Measurements from ENCODE around the gene PFAS. TPM values are rescaled to one million over a fixed set of nuclear protein-coding genes. Genes with fewer than 3 reads are reported as not detected.

PFAS gene
- total RNA-seq, 4 donors from 2014 or later, result 7.4 to 63.5 (median 14.0) TPM

- H3K9me3 ChIP-seq, result no peaks in the 10 kb centered on the region
- TF ChIP-seq CTCF (IDR thresholded peaks at IDR 0.05) (peak; percentile 74 to 91 (median 86)), POLR2A (IDR thresholded peaks at IDR 0.05) (no peak)
- DNase-seq, result peak; percentile 52 to 78 (median 61)
- H3K36me3 ChIP-seq, result no peaks in the 10 kb centered on the region
- H3K27me3 ChIP-seq, result no peaks in the 10 kb centered on the region
- no peak overlapping the region for H3K4me3 ChIP-seq
- no peaks in the 10 kb centered on the region for H3K4me1 ChIP-seq
- no peak overlapping the region for H3K27ac ChIP-seq
Measured at GRCh38 chr17:8300627-8301242, 51.6 kb downstream of the PFAS start.

- peak overlapping the region in 2 of 4 donors; percentile 44 to 57 for H3K27ac ChIP-seq
- H3K27me3 ChIP-seq, result peaks cover 0 to 7% of the 10 kb centered on the region in 2 donors
- peak overlapping the region in 2 of 4 donors; percentile 13 to 26 for H3K4me3 ChIP-seq
Measured at GRCh38 chr17:8310601-8311123, 61.6 kb downstream of the PFAS start.

GRCh38 chr17:8311131-8311790, 62.2 kb downstream of the PFAS start:
- peak overlapping the region in 1 of 4 donors; percentile 26 for H3K4me3 ChIP-seq
- DNase-seq, result no peak
- peak overlapping the region in 2 of 4 donors; percentile 38 to 44 for H3K27ac ChIP-seq
- TF ChIP-seq CTCF (IDR thresholded peaks at IDR 0.05) (no peak), POLR2A (IDR thresholded peaks at IDR 0.05) (no peak)
- no peaks in the 10 kb centered on the region for H3K4me1 ChIP-seq
- no peaks in the 10 kb centered on the region for H3K9me3 ChIP-seq
- no peaks in the 10 kb centered on the region for H3K36me3 ChIP-seq
- peaks cover 0 to 11% of the 10 kb centered on the region in 2 donors for H3K27me3 ChIP-seq

More at GRCh38 chr17:8310601-8311123, 61.6 kb downstream of the PFAS start:
- Histone ChIP-seq H3K36me3 (no peaks in the 10 kb centered on the region), H3K4me1 (no peaks in the 10 kb centered on the region), H3K9me3 (no peaks in the 10 kb centered on the region)
- TF ChIP-seq CTCF (IDR thresholded peaks at IDR 0.05) (no peak), POLR2A (IDR thresholded peaks at IDR 0.05) (no peak)
- DNase-seq, result no peak

- Histone ChIP-seq H3K9me3 (no peaks in the 10 kb centered on the region), H3K36me3 (no peaks in the 10 kb centered on the region), H3K27me3 (peaks cover 0 to 11% of the 10 kb centered on the region in 2 donors), H3K4me1 (no peaks in the 10 kb centered on the region), H3K27ac (no peak overlapping the region), H3K4me3 (no peak overlapping the region)
- no peak for DNase-seq
- TF ChIP-seq CTCF (IDR thresholded peaks at IDR 0.05), result no peak
- no peak for TF ChIP-seq POLR2A (IDR thresholded peaks at IDR 0.05)
Measured at GRCh38 chr17:8312251-8312650, 63.2 kb downstream of the PFAS start.

GRCh38 chr17:8312726-8313600, 63.9 kb downstream of the PFAS start:
- H3K27me3 ChIP-seq, result peaks cover 0 to 11% of the 10 kb centered on the region in 2 donors

More at GRCh38 chr17:8312726-8313600, 63.9 kb downstream of the PFAS start:
- H3K4me1 ChIP-seq, result no peaks in the 10 kb centered on the region
- H3K9me3 ChIP-seq, result no peaks in the 10 kb centered on the region
- DNase-seq, result no peak
- TF ChIP-seq POLR2A (IDR thresholded peaks at IDR 0.05), result no peak
- no peak for TF ChIP-seq CTCF (IDR thresholded peaks at IDR 0.05)
- no peak overlapping the region for H3K27ac ChIP-seq
- H3K4me3 ChIP-seq, result no peak overlapping the region
- H3K36me3 ChIP-seq, result no peaks in the 10 kb centered on the region

Measured in Peyer's patch (tissue), 4 donors.